ENCODE measurements around the gene CLDN15. TPM values are rescaled to one million over a fixed set of nuclear protein-coding genes. Genes with fewer than 3 reads are reported as not detected.
A peak's percentile ranks its signal among the peaks of the same experiment; 100 is the strongest.

CLDN15 gene
- total RNA-seq, 1 donor from 2014 or later, result 8.6 TPM

DNA sequence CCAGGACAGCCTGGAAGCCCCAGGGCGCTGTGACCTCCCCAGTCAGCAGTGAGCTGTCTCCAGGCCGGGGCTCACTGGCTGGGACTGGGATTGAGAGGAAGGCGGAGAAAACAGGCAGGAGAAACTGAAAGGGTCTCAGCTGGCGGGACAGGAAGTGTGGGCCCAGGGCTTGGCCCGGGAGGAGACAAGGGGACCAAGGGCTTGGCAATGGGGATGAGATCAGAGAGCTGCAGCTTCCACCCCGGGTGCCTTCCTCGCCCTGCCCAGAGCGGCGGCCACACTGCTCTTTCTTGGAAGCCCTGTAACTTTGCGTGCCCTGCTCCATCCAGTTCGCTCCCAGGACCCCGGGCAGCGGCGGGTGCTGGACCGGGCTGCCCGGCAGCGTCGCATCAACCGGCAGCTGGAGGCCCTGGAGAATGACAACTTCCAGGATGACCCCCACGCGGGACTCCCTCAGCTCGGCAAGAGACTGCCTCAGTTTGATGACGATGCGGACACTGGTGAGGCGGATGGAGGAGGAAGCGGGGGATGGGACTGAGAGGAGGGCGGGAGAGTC lies 15.2 kb downstream of the CLDN15 start:
- no peak overlapping the region for H3K27ac ChIP-seq
- H3K4me1 ChIP-seq, result peaks cover 25% of the 10 kb centered on the region
- intact Hi-C loops (cut with DNase I), result no loop called here
- DNase-seq (ENCODE audit: extremely low spot score in 2 of 2), result no peak
- H3K4me3 ChIP-seq, result no peak overlapping the region
- H3K36me3 ChIP-seq, result peaks cover 0 to 47% of the 10 kb centered on the region in 2 donors
- no peaks in the 10 kb centered on the region for H3K9me3 ChIP-seq
- TF ChIP-seq, protein P1, sequence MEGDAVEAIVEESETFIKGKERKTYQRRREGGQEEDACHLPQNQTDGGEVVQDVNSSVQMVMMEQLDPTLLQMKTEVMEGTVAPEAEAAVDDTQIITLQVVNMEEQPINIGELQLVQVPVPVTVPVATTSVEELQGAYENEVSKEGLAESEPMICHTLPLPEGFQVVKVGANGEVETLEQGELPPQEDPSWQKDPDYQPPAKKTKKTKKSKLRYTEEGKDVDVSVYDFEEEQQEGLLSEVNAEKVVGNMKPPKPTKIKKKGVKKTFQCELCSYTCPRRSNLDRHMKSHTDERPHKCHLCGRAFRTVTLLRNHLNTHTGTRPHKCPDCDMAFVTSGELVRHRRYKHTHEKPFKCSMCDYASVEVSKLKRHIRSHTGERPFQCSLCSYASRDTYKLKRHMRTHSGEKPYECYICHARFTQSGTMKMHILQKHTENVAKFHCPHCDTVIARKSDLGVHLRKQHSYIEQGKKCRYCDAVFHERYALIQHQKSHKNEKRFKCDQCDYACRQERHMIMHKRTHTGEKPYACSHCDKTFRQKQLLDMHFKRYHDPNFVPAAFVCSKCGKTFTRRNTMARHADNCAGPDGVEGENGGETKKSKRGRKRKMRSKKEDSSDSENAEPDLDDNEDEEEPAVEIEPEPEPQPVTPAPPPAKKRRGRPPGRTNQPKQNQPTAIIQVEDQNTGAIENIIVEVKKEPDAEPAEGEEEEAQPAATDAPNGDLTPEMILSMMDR (IDR thresholded peaks at IDR 0.05), result no peak
- TF ChIP-seq POLR2AphosphoS5 (IDR thresholded peaks at IDR 0.05; ENCODE audit: insufficient read depth in 1 of 2, low read depth in 1 of 2) (no peak), POLR2A (IDR thresholded peaks at IDR 0.05) (no peak)
- no peaks in the 10 kb centered on the region for H3K27me3 ChIP-seq

DNA sequence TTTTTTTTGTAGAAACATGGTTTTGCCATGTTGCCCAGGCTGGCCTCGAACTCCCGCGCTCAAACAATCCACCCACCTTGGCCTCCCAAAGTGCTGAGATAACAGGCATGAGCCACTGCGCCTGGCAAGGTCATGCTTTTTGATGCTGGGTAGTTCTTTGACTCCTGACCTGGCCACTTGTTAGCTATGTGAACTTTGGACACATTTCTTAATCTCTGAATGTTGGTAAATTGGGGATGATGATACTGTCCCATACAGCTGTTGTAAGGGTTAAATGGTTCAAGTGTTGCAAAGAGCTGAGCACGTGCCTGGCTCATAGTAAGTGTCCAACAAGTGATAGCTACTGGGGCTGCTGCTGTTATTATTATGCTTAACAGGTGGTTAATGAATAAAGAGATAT lies 17.3 kb downstream of the CLDN15 start:
- H3K4me1 ChIP-seq, result peaks cover 43% of the 10 kb centered on the region
- DNase-seq (ENCODE audit: extremely low spot score in 2 of 2), result no peak
- intact Hi-C loops (cut with DNase I), result no loop called here

DNA sequence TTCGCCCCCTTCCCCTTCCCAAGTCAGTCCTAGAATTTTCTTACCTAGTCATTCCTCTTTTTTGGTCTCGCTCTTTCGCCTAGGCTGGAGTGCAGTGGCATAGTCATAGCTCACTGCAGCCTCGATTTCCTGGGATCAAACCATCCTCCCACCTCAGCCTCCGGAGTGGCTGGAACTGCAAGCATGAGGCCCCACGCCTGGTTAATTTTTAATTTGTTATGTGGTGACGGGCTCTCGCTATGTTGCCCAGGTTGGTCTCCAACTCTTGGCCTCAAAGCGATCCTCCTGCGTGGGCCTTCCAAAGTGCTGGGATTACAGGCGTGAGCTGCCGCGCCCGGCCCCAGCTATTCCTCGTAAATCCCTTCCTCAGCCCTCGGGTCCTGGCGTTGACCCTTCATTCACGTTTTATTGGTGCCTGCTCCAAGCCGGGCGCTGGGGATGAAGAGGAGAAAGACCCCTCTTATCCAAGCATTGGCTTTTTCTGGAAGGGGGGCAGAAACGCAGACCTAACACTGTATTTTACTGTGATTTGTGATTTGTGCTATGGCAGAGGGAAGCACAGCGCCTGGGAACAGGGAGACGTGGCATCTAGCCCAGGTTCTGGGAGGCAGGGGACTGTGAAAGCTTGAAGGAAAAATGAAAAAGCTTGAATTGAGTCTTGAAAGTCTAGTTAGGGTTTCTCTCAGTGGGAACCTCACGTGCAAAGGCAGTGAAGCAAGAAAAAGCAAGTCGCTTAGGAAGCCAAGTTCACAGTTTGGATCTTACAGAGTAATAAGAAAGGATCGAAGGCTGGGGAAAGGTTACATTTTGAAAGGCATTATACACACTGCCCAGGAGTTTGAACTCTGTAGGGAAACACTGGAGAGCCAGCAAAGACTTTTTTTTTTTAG lies 19.1 kb downstream of the CLDN15 start:
- DNase-seq (ENCODE audit: extremely low spot score in 2 of 2), result no peak
- no peak for TF ChIP-seq POLR2A (IDR thresholded peaks at IDR 0.05)
- no peak for TF ChIP-seq POLR2AphosphoS5 (IDR thresholded peaks at IDR 0.05; ENCODE audit: insufficient read depth in 1 of 2, low read depth in 1 of 2)
- TF ChIP-seq, protein P1 (IDR thresholded peaks at IDR 0.05), result no peak
- Histone ChIP-seq H3K36me3 (peaks cover 0 to 13% of the 10 kb centered on the region in 2 donors), H3K4me1 (peaks cover 43% of the 10 kb centered on the region), H3K9me3 (no peaks in the 10 kb centered on the region), H3K27ac (peak overlapping the region; percentile 91), H3K27me3 (no peaks in the 10 kb centered on the region), H3K4me3 (peak overlapping the region; percentile 66 to 70)
- intact Hi-C loops (cut with DNase I), result no loop called here

More for the DNA sequence above, 17.3 kb downstream of the CLDN15 start:
- Histone ChIP-seq H3K9me3 (no peaks in the 10 kb centered on the region), H3K27ac (no peak overlapping the region), H3K27me3 (no peaks in the 10 kb centered on the region), H3K4me3 (no peak overlapping the region), H3K36me3 (peaks cover 0 to 27% of the 10 kb centered on the region in 2 donors)
- TF ChIP-seq POLR2A (IDR thresholded peaks at IDR 0.05), result no peak
- TF ChIP-seq, protein P1 (IDR thresholded peaks at IDR 0.05), result no peak
- TF ChIP-seq POLR2AphosphoS5 (IDR thresholded peaks at IDR 0.05; ENCODE audit: insufficient read depth in 1 of 2, low read depth in 1 of 2), result no peak

DNA sequence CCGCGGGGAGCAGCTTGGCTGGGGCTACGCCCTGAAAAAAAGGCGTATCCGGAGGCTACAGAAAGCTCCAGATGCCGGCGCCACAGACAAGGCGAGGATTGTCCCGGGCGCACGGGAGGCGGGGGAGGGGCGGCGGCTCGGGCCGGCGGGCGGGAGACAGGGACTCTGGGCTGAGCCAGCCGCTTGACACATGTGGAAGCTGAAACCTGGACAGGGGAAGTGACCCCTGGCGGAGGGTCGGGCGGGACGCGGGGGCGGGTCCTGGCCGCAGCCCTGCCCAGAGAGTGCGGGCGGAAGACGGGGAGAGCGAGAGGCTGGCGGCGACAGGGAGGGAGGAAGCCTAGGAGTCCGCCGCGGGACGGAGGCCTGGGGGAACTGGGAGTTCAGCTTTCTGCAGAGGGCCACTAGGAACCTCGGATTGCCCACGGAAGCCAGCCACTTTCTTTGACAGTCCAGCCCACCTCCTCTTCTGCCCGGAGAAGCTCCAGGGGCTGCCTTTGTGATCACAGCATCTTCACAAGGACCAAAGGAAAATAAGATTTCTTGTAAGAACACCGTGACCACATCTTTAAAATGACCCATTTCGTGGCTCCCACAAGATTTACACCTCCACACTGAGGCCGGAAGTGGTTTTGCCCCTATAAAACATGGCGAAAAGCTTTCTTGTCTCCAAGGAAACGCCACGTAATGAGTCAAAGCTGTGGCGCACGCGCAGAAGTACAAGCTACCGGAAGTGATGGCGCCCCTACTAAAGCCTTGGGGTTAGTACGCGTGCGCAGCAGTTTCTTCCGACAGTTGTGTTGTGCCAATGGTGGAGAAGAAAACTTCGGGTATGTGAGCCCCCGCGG lies 20.0 kb downstream of the CLDN15 start, which contains the start of the genes PLOD3 and ZNHIT1:
Gene PLOD3, minus strand, starts transcription at position 194 of the 848 bp plus-strand sequence. CDS start 307 bp downstream, outside the sequence.
Gene ZNHIT1, plus strand, starts transcription at position 778 of the 848 bp plus-strand sequence. Its CDS starts 31 bp downstream, at position 809.
- H3K9me3 ChIP-seq, result no peaks in the 10 kb centered on the region
- TF ChIP-seq POLR2A (IDR thresholded peaks at IDR 0.05) (peak in 1 of 2 donors; percentile 3), POLR2AphosphoS5 (IDR thresholded peaks at IDR 0.05; ENCODE audit: insufficient read depth in 1 of 2, low read depth in 1 of 2) (peak; percentile 68 to 99)
- TF ChIP-seq, protein P1 (IDR thresholded peaks at IDR 0.05), result no peak
- peak within 1 kb of the TSS; percentile 91 for H3K27ac ChIP-seq
- intact Hi-C loops (cut with DNase I), result no loop called here
- H3K27me3 ChIP-seq, result no peaks in the 10 kb centered on the region
- peaks cover 0 to 15% of the 10 kb centered on the region in 2 donors for H3K36me3 ChIP-seq
- peak within 1 kb of the TSS; percentile 66 to 70 for H3K4me3 ChIP-seq
- peak in 1 of 2 donors; percentile 98 for DNase-seq (ENCODE audit: extremely low spot score in 2 of 2)
- H3K4me1 ChIP-seq, result peaks cover 43% of the 10 kb centered on the region

Data from vagina (tissue), 2 donors.